IPS-18a (cell line): ENCODE results near the gene KLHL40.

Source experiments
- H3K27ac ChIP-seq: one replicate; pipeline ENCODE4 v1.5.1; 2013; ENCODE audit warnings: low read length
- H3K27me3 ChIP-seq: one replicate; pipeline ENCODE4 v1.6.1; 2013; ENCODE audit warnings: mild to moderate bottlenecking, low read length; ENCODE audit not compliant: control insufficient read depth, insufficient read depth
- H3K36me3 ChIP-seq: one replicate; pipeline ENCODE4 v1.6.1; 2013; ENCODE audit warnings: low read depth, low read length; ENCODE audit not compliant: control insufficient read depth
- H3K4me1 ChIP-seq: one replicate; pipeline ENCODE4 v1.6.1; 2013; ENCODE audit warnings: low read depth, low read length; ENCODE audit not compliant: control insufficient read depth
- H3K4me3 ChIP-seq: one replicate; pipeline ENCODE4 v1.5.1; 2013; ENCODE audit warnings: low read length
- H3K9ac ChIP-seq: one replicate; pipeline ENCODE4 v1.6.1; 2013; ENCODE audit warnings: mild to moderate bottlenecking, low read length, moderate library complexity
- H3K9me3 ChIP-seq: one replicate; pipeline ENCODE4 v1.6.1; 2013; ENCODE audit warnings: low read depth, low read length; ENCODE audit not compliant: control insufficient read depth

The KLHL40 gene

GRCh38 chr3:42736081-42736480 is 50.7 kb downstream of the KLHL40 start:
- Histone ChIP-seq H3K36me3 (no peaks in the 10 kb centered on the region), H3K9me3 (no peaks in the 10 kb centered on the region), H3K27me3 (no peaks in the 10 kb centered on the region), H3K27ac (no peak overlapping the region), H3K4me1 (peaks cover 29% of the 10 kb centered on the region), H3K4me3 (no peak overlapping the region), H3K9ac (no peak overlapping the region)

- Histone ChIP-seq H3K27me3 (no peaks in the 10 kb centered on the region), H3K9me3 (no peaks in the 10 kb centered on the region), H3K9ac (no peak overlapping the region), H3K27ac (no peak overlapping the region), H3K36me3 (no peaks in the 10 kb centered on the region), H3K4me3 (no peak overlapping the region), H3K4me1 (peaks cover 26% of the 10 kb centered on the region)
Observed at GRCh38 chr3:42736531-42736930, 51.2 kb downstream of the KLHL40 start.

GRCh38 chr3:42739401-42740158 is 54.2 kb downstream of the KLHL40 start:
- Histone ChIP-seq H3K27ac (no peak overlapping the region), H3K4me1 (peaks cover 10% of the 10 kb centered on the region), H3K36me3 (no peaks in the 10 kb centered on the region), H3K27me3 (no peaks in the 10 kb centered on the region), H3K9me3 (no peaks in the 10 kb centered on the region), H3K9ac (no peak overlapping the region), H3K4me3 (no peak overlapping the region)

- Histone ChIP-seq H3K4me1 (no peaks in the 10 kb centered on the region), H3K27me3 (no peaks in the 10 kb centered on the region), H3K9me3 (no peaks in the 10 kb centered on the region), H3K4me3 (no peak overlapping the region), H3K36me3 (no peaks in the 10 kb centered on the region), H3K9ac (no peak overlapping the region), H3K27ac (no peak overlapping the region)
Observed at GRCh38 chr3:42741796-42742195, 56.5 kb downstream of the KLHL40 start.
